ENCODE results near the gene THRSP. TPM values are rescaled to one million over a fixed set of nuclear protein-coding genes. Genes with fewer than 3 reads are reported as not detected.
A peak's percentile ranks its signal among the peaks of the same experiment; 100 is the strongest.
"Not testable (repeated sequence)": the region's sequence is repeated elsewhere in the genome, so short reads cannot be mapped to it uniquely, and the experiment has no call there.

The THRSP gene
- total RNA-seq, 1 experiment from 2014 or later: not detected

DNA sequence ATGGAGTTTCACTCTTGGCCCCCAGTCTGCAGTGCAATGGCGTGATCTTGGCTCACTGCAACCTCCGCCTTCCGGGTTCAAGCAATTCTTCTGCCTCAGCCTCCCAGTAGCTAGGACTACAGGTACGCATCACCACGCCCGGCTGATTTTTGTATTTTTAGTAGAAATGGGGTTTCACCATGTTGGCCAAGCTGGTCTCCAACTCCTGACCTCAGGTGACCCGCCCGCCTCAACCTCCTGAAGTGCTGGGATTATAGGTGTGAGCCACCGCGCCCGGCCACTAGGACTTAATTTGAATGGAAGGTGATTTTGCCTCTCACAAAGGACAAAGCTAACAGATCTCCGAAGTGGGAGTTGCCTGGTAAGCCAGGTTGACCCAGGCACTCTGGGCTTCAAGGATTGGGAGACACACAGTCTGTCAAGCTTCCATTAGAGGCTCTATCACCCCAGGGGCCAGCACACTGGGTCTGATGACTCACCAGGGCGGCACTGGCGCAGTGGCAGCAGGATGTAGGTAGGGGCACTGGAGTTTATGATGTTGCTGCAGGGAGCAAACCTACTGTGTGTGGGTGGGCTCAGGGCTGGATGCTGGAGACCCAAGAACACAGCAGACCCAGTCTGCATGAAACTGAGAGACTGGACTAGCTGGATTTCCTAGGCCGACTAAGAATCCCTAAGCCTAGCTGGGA, 22.8 kb upstream of the THRSP start:
- peak overlapping the region in 1 of 2 experiments; percentile 35; a peak in 2 of 4 replicates for H3K4me3 ChIP-seq (replicated peaks in 1 of 2; ENCODE audit: low read depth in 1 of 2, low read length in 2 of 2)
- RAD21 ChIA-PET (ENCODE audit: low non-redundant PET in 1 of 2, low total read pairs in 2 of 2, uncharacterized antibody in 2 of 2, unreplicated experiment in 2 of 2): no interaction called here
- H3K9me3 ChIP-seq (ENCODE audit: control insufficient read depth in 1 of 2, insufficient read depth in 1 of 2, low read depth in 1 of 2, low read length in 2 of 2): no peaks in the 10 kb centered on the region
- H3K4me2 ChIP-seq (ENCODE audit: low read length): peak overlapping the region; percentile 78
- no peaks in the 10 kb centered on the region for H3K9me2 ChIP-seq (ENCODE audit: insufficient read depth)
- H3K79me2 ChIP-seq (ENCODE audit: insufficient read depth, low read length): no peaks in the 10 kb centered on the region
- H3K27me3 ChIP-seq (ENCODE audit: insufficient read depth, low read length): no peaks in the 10 kb centered on the region
- no peaks in the 10 kb centered on the region for H4K20me1 ChIP-seq (ENCODE audit: insufficient read depth)
- ATAC-seq (peak; percentile 82), DNase-seq (ENCODE audit: low read depth, low spot score) (no peak)
- CTCF ChIA-PET: interaction anchor here (0.9 kb wide), 1 partner anchor 8 kb away, joined by 3 read pairs; no protein-coding TSS in a partner anchor
- H3K9ac ChIP-seq (ENCODE audit: low read length): peak overlapping the region; percentile 23
- H3K27ac ChIP-seq (ENCODE audit: low read depth, low read length): peak overlapping the region; percentile 85
- H3K4me1 ChIP-seq (ENCODE audit: control insufficient read depth in 1 of 2, insufficient read depth in 2 of 2, low read length in 2 of 2): peaks cover 33 to 51% of the 10 kb centered on the region in 2 experiments
- POLR2A ChIA-PET: interaction anchor here (2.6 kb wide), 2 partner anchors 10 to 46 kb away, joined by 13 to 14 read pairs; partner anchors contain the start of gene INTS4
- no TSS peak for BruUV-seq (replicated peaks)
- H3K36me3 ChIP-seq (ENCODE audit: control insufficient read depth in 1 of 2, insufficient read depth in 2 of 2, low read length in 2 of 2): no peaks in the 10 kb centered on the region
- H2AFZ ChIP-seq (ENCODE audit: low read depth, low read length, poor library complexity, severe bottlenecking): no peak overlapping the region
- TF ChIP-seq SRF (IDR thresholded peaks at IDR 0.05; ENCODE audit: low read depth): no peak
- TF ChIP-seq ZFX (IDR thresholded peaks at IDR 0.05): no peak
- TF ChIP-seq YY1 (IDR thresholded peaks at IDR 0.05; ENCODE audit: extremely low read depth, insufficient replicate concordance, low read depth, low read length): peak; percentile 52
- TF ChIP-seq FOSL1 (IDR thresholded peaks at IDR 0.05; ENCODE audit: low read depth): peak; percentile 71
- peak; percentile 52 for TF ChIP-seq JUND (IDR thresholded peaks at IDR 0.05)
- peak; percentile 22 for TF ChIP-seq TCF7L2 (IDR thresholded peaks at IDR 0.05; ENCODE audit: borderline replicate concordance, extremely low read depth, insufficient read depth, insufficient read length)
- TF ChIP-seq ELF1 (IDR thresholded peaks at IDR 0.05; ENCODE audit: borderline replicate concordance, low read depth): no peak
- TF ChIP-seq EGR1 (IDR thresholded peaks at IDR 0.05; ENCODE audit: low read depth): no peak
- no peak for TF ChIP-seq ZNF274 (IDR thresholded peaks at IDR 0.05; ENCODE audit: low read depth, low read length)
- TF ChIP-seq POLR2AphosphoS5 (IDR thresholded peaks at IDR 0.05; ENCODE audit: low read depth, low read length): no peak
- TF ChIP-seq, protein P1, sequence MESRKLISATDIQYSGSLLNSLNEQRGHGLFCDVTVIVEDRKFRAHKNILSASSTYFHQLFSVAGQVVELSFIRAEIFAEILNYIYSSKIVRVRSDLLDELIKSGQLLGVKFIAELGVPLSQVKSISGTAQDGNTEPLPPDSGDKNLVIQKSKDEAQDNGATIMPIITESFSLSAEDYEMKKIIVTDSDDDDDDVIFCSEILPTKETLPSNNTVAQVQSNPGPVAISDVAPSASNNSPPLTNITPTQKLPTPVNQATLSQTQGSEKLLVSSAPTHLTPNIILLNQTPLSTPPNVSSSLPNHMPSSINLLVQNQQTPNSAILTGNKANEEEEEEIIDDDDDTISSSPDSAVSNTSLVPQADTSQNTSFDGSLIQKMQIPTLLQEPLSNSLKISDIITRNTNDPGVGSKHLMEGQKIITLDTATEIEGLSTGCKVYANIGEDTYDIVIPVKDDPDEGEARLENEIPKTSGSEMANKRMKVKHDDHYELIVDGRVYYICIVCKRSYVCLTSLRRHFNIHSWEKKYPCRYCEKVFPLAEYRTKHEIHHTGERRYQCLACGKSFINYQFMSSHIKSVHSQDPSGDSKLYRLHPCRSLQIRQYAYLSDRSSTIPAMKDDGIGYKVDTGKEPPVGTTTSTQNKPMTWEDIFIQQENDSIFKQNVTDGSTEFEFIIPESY (IDR thresholded peaks at IDR 0.05; ENCODE audit: extremely low read depth, insufficient replicate concordance, low read length): no peak
- intact Hi-C loops (cut with micrococcal nuclease): no loop called here

DNA sequence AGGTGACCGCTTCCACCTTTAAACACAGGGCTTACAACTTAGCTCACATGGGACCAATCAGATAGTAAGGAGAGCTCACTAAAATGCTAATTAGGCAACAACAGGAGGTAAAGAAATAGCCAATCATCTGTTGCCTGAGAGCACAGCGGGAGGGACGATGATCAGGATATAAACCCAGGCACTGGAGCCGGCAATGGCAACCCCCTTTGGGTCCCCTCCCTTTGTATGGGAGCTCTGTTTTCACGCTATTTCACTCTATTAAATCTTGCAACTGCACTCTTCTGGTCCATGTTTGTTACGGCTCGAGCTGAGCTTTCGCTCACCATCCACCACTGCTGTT, 22.3 kb upstream of the THRSP start:
- BruUV-seq (replicated peaks); H3K79me2 ChIP-seq (ENCODE audit: insufficient read depth, low read length); H2AFZ ChIP-seq (ENCODE audit: low read depth, low read length, poor library complexity, severe bottlenecking); H3K9me3 ChIP-seq (ENCODE audit: control insufficient read depth in 1 of 2, insufficient read depth in 1 of 2, low read depth in 1 of 2, low read length in 2 of 2); RAD21 ChIA-PET (ENCODE audit: low non-redundant PET in 1 of 2, low total read pairs in 2 of 2, uncharacterized antibody in 2 of 2, unreplicated experiment in 2 of 2); H3K27me3 ChIP-seq (ENCODE audit: insufficient read depth, low read length); DNase-seq (ENCODE audit: low read depth, low spot score); H3K4me3 ChIP-seq (replicated peaks in 1 of 2; ENCODE audit: low read depth in 1 of 2, low read length in 2 of 2); H3K9me2 ChIP-seq (ENCODE audit: insufficient read depth); H4K20me1 ChIP-seq (ENCODE audit: insufficient read depth); intact Hi-C loops (cut with micrococcal nuclease); H3K36me3 ChIP-seq (ENCODE audit: control insufficient read depth in 1 of 2, insufficient read depth in 2 of 2, low read length in 2 of 2): not testable (repeated sequence)
- peaks cover 37 to 56% of the 10 kb centered on the region in 2 experiments for H3K4me1 ChIP-seq (ENCODE audit: control insufficient read depth in 1 of 2, insufficient read depth in 2 of 2, low read length in 2 of 2)
- H3K9ac ChIP-seq (ENCODE audit: low read length): 0 out of 2 replicates have a peak overlapping the region, but pooled peaks have one; percentile 23
- H3K4me2 ChIP-seq (ENCODE audit: low read length): peak overlapping the region; percentile 78
- ATAC-seq: peak; percentile 28
- POLR2A ChIA-PET: interaction anchor here (2.6 kb wide), 2 partner anchors 10 to 47 kb away, joined by 13 to 14 read pairs; partner anchors contain the start of gene INTS4
- peak overlapping the region; percentile 85 for H3K27ac ChIP-seq (ENCODE audit: low read depth, low read length)
- CTCF ChIA-PET: interaction anchor here (0.9 kb wide), 1 partner anchor 9 kb away, joined by 3 read pairs; no protein-coding TSS in a partner anchor
